Effector memory CD4-positive, alpha-beta T cell (primary cell): ENCODE results near the gene NME7.

Experiments
- DNase-seq, 3 donors: peaks; one replicate each; pipeline ENCODE4 v3.0.0-alpha.2; 2020
- H3K27ac ChIP-seq: 2 replicates; pipeline ENCODE4 v1.7.0; 2013; ENCODE audit warnings: mild to moderate bottlenecking, low read length, moderate library complexity; ENCODE audit not compliant: insufficient read depth, poor library complexity, severe bottlenecking
- H3K27me3 ChIP-seq: replicated peaks from 2 replicates; pipeline ENCODE4 v1.7.0; 2013; ENCODE audit warnings: mild to moderate bottlenecking, low read length; ENCODE audit not compliant: insufficient read depth, control insufficient read depth, poor library complexity, severe bottlenecking
- H3K36me3 ChIP-seq: 2 replicates; pipeline ENCODE4 v1.7.0; 2013; ENCODE audit warnings: mild to moderate bottlenecking, low read length, moderate library complexity; ENCODE audit not compliant: control insufficient read depth, insufficient read depth
- H3K4me1 ChIP-seq: 2 replicates; pipeline ENCODE4 v1.7.0; 2013; ENCODE audit warnings: low read length, mild to moderate bottlenecking; ENCODE audit not compliant: control insufficient read depth, insufficient read depth, poor library complexity, severe bottlenecking
- H3K4me3 ChIP-seq: 2 replicates; pipeline ENCODE4 v1.7.0; 2013; ENCODE audit warnings: low read length, low read depth, mild to moderate bottlenecking; ENCODE audit not compliant: insufficient read depth, poor library complexity, severe bottlenecking
- H3K9me3 ChIP-seq: 2 replicates; pipeline ENCODE4 v1.7.0; 2013; ENCODE audit warnings: mild to moderate bottlenecking, low read length, moderate library complexity; ENCODE audit not compliant: control insufficient read depth

Gene NME7

DNA sequence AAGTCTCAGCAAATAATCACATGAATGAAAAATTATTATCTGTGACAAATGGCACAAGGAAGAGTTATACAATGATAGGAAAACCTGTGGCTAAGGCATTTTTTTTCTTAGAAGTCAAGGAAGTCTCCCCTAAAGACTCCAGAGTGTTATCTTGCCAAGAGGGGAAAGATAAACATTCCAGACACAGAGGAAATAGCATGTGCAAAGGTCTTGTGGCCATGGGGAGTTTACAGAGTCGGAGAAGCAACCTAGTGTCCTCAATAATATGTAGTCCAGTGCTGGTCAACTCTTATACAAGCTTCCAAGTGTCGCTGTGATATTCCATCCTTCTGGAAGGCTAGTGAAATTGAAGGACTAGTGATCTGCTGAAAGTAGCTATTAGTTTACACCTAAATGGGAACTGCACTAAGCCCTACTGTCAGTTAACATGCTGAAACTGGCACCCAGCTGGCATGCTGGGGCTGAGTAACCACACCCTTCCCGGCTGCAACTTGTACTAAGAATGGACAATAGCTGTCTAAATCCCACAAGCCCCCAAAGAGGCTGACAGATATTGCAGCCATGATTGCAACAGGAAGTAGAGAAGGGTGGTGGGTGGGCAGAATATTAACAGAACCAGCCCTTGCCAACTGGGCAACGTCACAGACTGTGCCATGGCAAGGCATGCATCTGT lies 272.6 kb downstream of the NME7 start:
- Histone ChIP-seq H3K9me3 (no peaks in the 10 kb centered on the region), H3K27ac (no peak overlapping the region), H3K4me3 (no peak overlapping the region), H3K4me1 (no peaks in the 10 kb centered on the region), H3K27me3 (no peaks in the 10 kb centered on the region), H3K36me3 (no peaks in the 10 kb centered on the region)
- no peak for DNase-seq

DNA sequence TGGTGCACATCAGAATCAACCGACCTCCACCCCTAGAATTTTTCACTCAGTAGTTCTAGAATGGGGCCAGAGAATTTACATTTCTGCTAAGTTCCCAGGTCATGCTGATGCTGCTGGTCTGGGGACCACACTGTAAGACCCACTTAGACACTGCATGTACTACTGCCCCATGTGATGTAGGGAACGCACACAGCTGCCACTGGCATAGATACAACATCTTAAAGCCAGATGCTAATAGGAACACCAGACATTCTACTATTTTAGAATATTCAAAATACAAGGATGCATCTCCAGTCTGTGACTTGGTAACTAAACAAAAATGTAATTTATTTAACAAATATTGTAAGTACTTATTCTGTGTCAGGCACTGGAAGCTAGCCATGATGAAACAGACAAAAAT lies 275.2 kb downstream of the NME7 start:
- Histone ChIP-seq H3K4me1 (no peaks in the 10 kb centered on the region), H3K9me3 (no peaks in the 10 kb centered on the region), H3K36me3 (no peaks in the 10 kb centered on the region), H3K4me3 (no peak overlapping the region), H3K27ac (no peak overlapping the region), H3K27me3 (no peaks in the 10 kb centered on the region)
- no peak for DNase-seq

DNA sequence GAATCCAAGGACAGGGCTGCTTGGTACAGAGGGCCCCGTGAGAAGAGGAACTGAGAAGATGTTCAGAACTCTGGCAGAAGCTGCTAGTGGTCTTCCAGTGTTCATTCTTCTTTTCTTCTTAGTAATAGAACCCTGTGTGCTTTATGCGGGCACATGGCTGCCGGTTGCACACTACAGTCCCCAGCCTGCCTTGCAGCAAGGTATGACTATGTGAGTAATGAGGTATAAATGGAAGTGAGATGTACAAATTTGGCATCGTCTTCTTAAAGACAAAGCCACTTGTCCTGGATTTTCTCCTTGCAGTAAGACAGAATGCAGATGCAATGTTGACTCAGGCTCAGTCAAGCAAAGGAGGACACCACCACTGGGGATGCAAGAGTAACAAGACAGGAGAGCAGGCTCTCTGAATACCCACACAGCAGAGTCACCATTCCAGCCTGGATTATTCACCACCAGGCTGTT lies 276.1 kb downstream of the NME7 start:
- no peak overlapping the region for H3K27ac ChIP-seq
- H3K36me3 ChIP-seq = no peaks in the 10 kb centered on the region
- H3K27me3 ChIP-seq = no peaks in the 10 kb centered on the region
- no peaks in the 10 kb centered on the region for H3K4me1 ChIP-seq
- DNase-seq = no peak
- no peaks in the 10 kb centered on the region for H3K9me3 ChIP-seq
- no peak overlapping the region for H3K4me3 ChIP-seq

DNA sequence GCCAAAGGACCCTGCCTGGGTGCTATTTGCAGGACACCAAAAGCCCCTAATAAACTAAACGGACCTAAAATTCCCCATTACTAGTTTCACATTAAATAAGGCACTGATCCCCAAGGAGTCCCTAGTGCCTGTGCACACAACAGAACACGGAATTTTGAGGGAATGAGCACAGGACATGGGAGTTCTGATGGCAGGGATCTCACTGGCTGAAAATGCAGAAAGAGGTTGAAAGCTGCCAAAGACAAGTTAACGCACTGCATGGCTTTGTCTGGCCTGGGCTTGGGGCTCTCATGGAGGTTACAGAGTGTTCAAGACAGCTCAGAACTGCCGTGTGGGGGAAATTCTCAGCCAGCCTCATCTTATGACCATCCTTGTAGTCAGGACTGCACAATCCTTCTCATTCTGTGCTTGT lies 276.7 kb downstream of the NME7 start:
- no peak for DNase-seq
- no peaks in the 10 kb centered on the region for H3K36me3 ChIP-seq
- no peaks in the 10 kb centered on the region for H3K27me3 ChIP-seq
- H3K27ac ChIP-seq = no peak overlapping the region
- no peaks in the 10 kb centered on the region for H3K9me3 ChIP-seq
- H3K4me3 ChIP-seq = no peak overlapping the region
- no peaks in the 10 kb centered on the region for H3K4me1 ChIP-seq

DNA sequence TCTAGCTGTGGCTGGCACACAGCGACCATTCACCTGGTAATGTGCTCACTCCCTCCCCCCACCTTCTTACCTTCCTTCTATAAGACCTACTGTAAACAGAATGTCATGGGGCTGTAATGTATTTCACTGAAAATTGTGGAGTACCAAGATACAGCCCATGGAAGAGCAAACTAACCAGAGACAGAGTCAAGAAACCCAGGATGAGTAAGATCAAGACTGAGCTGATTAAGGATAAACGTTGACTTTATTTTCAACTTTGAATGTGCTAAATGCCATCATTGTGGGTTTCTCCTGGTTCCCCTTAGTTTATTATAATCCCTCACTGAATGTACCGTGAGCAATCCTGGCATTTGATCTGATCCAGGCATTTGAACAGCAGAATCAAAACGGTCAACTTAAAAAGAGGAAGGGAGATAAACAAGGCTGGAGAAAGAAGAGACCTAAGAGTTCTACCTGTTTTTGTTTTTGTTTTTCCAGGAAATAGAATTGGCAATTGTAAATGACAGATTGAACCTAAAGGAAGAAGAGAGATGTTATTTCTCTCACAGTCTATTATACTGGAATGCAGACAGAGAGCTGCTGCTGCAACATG lies 277.2 kb downstream of the NME7 start:
- Histone ChIP-seq H3K36me3 (no peaks in the 10 kb centered on the region), H3K27me3 (no peaks in the 10 kb centered on the region), H3K4me3 (no peak overlapping the region), H3K27ac (no peak overlapping the region), H3K4me1 (no peaks in the 10 kb centered on the region), H3K9me3 (no peaks in the 10 kb centered on the region)
- no peak for DNase-seq

DNA sequence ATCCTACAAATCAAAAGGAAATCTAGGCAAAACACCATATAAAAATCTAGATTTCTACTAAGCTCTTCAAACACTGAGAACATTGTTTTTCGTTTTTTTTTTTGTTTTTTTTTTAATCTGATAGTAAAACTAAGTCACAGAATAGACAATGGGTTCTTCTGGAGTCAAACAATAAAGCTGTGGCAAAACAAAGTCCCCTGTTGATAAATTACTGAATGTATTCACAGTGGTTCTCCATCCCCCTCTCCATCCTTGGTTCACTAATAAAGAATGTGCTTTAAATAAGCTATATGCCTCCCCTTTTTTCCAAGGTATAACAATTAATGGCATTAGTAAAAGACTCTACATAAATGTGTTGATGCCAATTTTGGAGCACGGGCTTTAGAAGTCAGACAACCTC lies 277.8 kb downstream of the NME7 start:
- Histone ChIP-seq H3K36me3 (no peaks in the 10 kb centered on the region), H3K27me3 (no peaks in the 10 kb centered on the region), H3K9me3 (no peaks in the 10 kb centered on the region), H3K27ac (no peak overlapping the region), H3K4me1 (no peaks in the 10 kb centered on the region), H3K4me3 (no peak overlapping the region)
- no peak for DNase-seq

DNA sequence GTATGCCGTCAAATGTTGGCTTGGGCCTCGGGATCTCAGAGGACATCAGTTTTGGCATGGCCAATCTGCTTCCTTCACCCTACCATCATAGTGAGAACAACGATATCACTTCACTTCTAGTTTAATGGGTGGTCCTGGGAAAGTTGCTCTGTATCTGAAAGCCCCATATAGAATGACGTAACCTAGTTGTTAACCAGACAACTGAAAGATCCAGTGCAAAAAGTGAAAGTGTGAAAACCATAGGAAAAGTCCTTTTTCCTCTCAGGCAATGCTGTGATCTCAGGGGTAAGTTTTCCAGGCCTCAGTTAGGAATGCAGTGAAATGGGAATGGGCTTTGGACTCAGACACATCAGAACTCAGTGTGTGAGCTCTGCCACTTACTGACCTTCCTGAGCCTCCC lies 279.7 kb downstream of the NME7 start:
- no peaks in the 10 kb centered on the region for H3K36me3 ChIP-seq
- no peak for DNase-seq
- H3K27me3 ChIP-seq = no peaks in the 10 kb centered on the region
- H3K27ac ChIP-seq = no peak overlapping the region
- no peaks in the 10 kb centered on the region for H3K9me3 ChIP-seq
- no peaks in the 10 kb centered on the region for H3K4me1 ChIP-seq
- H3K4me3 ChIP-seq = no peak overlapping the region

DNA sequence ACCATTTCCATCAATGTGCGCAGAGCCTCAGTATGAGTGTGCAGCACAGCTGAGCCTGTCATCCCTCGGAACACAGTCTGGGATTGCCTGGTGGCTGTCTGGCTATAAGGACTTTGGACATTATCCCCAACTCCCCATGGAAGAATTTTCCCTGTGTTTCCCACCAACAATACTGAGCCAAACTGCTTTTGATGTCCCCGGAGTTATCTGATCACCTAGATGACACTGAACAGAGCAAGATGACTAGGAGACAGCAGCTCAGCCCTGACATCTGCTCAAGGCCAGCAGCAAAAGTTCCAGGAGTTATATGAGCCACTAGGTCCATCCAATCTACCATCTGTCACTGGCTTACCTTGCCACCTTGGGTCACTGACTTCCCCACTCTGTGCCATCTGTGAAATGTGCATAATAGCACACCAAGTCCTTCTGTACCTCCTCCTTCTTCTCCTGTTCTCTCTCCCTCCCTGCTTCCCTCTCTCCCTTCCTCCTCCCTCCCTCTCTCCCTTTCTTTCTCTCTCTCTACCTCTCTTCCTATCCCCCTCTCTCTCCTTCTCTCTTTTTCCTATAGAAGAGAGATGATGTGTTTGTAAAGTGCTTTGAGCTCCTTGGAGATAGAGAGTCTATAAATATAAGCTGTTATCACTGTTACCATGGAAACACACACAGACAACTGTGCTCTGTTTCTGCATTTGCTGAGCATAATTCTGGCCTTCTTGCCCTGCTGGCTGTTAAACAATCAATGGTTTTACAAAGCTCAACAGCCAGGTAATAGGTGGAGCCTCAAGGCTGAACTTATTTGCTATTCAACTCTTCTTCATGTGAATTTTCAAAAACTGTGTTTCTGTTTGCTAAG lies 280.8 kb downstream of the NME7 start:
- H3K27me3 ChIP-seq = no peaks in the 10 kb centered on the region
- H3K36me3 ChIP-seq = no peaks in the 10 kb centered on the region
- H3K9me3 ChIP-seq = no peaks in the 10 kb centered on the region
- H3K27ac ChIP-seq = no peak overlapping the region
- H3K4me3 ChIP-seq = no peak overlapping the region
- no peaks in the 10 kb centered on the region for H3K4me1 ChIP-seq
- DNase-seq = no peak

DNA sequence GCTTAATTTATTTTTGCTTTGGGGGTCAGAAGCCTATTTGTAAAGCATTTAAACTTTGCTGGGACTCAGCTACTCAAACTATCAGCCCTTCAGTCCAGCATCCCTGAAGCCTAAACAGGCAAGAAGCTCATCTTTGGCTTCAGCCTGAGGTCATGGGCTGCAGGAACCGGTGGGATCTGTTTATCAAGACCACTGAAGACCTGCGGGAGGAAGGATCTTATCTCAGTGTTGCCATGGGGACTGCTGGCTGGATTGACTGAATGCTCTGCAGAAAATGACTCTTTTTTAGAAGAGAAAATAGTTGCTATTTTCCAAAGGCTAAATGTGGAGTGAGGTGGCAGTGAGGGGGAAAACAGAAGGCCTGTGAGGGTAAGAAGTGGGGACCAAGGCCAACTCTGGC lies 281.7 kb downstream of the NME7 start:
- no peak for DNase-seq
- H3K27ac ChIP-seq = no peak overlapping the region
- H3K9me3 ChIP-seq = no peaks in the 10 kb centered on the region

More for the DNA sequence above, 281.7 kb downstream of the NME7 start:
- Histone ChIP-seq H3K36me3 (no peaks in the 10 kb centered on the region), H3K4me1 (no peaks in the 10 kb centered on the region), H3K27me3 (no peaks in the 10 kb centered on the region), H3K4me3 (no peak overlapping the region)
